Measurements from ENCODE around the gene HOXD11.

The HOXD11 gene

DNA sequence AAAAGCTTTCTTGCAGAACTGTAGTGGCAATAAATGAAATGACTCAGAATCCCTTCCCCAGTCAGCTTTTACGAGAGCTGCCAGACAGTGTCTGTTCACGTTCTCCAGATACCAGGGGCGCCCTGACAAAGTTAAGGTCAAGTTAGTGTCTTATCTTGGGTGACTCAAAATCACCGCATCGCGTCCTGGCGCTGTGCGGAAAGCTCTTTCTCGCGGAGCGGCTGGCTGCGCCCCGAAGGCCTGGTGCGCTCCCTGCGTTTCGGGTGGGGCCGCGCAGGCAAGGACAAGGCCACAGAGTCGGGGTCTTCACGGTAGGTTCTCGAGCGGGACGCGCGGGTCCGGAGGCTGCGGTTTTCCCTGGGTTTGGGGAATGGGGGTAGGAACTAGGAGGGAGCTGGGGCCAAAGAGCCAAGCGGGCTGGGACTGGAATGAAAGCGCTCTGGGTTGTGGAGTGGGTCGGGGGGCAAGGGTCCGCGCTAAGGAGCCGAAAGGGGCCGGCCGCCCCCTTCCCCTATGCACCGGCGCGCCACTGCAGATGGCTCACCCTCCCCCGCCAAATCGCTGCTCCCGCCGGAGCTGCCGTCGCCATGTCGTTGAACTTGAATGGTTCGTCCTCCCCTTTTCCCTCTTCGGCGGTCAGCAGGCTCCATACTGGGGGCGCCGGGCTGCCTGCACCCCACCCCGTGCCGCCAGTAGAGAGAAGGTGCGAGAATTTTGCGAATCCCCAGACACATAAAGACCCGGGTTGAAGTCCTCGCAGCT is 2.6 kb upstream of the HOXD11 start:
- in situ Hi-C loops (cut with MboI; ENCODE audit: low sequenced_read_pairs): no loop called here

DNA sequence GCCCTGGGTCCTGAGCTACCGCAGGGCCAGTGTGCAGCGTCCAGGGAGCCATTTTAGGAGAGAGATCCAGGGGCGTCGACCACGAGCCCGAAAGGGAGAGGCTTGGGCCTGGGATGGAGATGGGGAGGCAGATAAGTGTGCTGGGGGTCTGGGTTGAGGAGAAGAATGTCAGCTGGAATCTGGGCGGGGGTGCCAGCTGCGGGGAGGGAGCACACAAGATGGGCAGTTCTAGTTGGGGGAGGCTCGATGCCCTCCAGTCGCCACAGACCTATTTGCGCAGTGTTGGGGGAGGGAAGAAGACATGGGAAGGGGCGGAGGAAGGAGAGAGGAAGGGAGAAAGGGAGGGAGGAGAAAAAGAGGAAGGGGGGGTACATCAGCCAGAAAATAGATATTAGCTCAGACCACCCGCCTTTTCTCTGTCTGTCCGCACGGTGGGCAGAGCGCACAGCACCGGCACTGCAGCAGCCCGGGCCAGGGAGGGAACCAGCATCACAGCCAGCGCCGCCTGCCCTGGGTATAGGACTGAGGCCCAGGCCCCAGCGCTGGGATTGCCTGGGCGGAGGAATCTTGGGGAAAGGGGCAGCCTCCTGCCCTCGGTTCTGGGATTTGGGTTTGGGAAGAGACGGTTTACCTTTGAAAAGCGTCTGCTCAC is 1.9 kb upstream of the HOXD11 start:
- in situ Hi-C loops (cut with MboI; ENCODE audit: low sequenced_read_pairs): no loop called here

DNA sequence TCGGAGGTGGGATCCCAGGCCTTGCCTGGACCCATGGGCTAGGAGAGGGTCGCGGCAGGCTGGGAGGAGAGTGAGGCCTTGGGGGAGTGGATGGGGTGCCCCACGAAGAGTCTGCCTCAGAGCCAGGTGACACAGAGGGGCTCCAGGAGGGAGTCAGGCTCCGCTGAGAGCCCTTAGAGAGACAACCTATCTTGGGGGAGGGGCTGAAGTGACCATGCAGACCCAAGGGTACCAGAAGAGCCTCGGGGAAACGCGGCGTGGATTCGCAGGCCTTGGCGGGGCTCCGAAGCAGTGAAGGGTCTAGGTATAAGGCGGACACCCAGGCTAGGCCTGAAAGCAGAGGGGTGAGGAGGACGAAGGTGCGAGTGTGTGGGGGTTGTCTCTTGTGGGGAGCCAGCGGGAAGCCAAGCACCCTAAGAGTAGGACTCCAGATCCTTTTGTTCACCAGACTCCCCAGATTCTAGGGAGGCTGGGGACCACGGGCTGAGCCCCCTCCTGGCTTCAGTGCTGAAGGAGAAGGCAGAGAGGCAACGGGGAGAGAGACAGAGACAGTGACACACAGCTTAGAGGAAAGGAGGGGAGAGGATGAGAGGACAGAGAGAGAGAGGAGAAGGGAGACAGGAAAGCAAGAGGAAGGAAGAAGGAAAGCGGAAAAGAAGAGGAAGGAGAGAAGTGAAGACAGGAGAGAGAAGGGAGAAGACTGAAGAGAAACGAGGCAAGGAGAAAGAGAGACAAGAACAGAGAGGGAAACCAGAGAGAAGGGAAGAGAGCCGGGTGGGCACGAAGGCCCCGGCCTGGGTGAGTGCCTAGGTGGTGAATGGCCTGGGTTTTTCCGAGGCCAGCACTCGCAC is 1.1 kb upstream of the HOXD11 start:
- in situ Hi-C loops (cut with MboI; ENCODE audit: low sequenced_read_pairs): no loop called here

DNA sequence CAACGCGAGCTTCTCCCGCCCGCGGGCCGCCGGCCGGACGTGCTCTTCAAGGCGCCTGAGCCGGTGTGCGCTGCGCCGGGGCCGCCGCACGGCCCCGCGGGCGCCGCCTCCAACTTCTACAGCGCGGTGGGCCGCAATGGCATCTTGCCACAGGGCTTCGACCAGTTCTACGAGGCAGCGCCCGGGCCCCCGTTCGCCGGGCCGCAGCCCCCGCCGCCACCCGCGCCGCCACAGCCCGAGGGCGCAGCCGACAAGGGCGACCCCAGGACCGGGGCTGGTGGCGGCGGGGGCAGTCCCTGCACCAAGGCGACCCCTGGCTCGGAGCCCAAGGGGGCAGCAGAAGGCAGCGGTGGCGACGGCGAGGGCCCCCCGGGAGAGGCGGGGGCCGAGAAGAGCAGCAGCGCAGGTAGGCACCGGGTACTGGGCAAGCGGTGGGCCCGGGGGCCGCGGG is 676 bp downstream of the HOXD11 start:
- in situ Hi-C loops (cut with MboI; ENCODE audit: low sequenced_read_pairs): no loop called here

DNA sequence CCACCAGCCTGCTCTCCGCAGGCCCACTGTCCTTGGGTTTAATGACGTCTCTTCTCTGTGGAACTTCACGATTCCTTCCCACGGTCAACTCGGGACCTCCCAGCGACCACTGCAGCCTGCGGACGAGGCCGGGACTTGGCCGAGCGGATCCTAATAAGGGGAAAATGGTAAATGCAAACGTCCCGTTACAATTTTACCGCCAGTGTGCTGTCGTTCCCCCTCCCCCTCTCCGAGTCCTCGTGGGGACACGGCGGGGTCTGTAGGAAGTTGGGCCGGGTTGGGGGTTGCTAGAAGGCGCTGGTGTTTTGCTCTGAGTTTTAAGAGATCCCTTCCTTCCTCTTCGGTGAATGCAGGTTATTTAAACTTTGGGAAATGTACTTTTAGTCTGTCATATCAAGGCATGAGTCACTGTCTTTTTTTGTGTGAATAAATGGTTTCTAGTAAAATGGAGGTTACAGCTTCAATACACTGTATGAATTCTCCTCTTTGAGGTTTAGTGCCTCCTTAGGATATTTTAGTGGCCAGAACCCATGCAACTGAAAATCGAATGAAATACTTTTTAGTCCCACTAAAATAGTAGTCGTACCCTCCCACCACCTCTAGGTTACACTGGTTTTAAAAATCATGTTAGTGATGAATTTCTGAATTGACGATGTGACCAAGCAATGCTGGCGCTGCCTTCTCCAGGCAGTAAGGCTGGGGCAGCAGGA is 2.3 kb downstream of the HOXD11 start:
- in situ Hi-C loops (cut with MboI; ENCODE audit: low sequenced_read_pairs): no loop called here

DNA sequence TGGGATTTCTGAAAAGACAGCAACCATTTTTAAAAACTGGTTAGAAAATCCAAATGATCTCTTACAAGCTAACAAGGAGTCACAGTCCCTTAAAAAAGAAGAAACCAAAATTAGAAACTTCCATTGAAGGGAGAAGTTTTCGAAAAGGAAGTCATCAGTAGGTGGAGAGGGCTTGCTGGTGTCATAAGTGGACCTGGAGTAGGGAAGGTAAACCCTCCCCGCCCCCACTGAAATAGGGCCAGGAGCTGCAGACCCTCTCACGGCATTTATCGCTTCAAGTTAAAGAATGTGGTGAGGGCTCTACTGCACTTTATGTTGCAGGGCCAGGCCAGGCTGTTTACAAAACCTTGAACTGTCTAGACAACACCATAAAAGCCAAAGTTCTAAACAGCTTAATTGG is 2.9 kb downstream of the HOXD11 start:
- in situ Hi-C loops (cut with MboI; ENCODE audit: low sequenced_read_pairs): no loop called here

DNA sequence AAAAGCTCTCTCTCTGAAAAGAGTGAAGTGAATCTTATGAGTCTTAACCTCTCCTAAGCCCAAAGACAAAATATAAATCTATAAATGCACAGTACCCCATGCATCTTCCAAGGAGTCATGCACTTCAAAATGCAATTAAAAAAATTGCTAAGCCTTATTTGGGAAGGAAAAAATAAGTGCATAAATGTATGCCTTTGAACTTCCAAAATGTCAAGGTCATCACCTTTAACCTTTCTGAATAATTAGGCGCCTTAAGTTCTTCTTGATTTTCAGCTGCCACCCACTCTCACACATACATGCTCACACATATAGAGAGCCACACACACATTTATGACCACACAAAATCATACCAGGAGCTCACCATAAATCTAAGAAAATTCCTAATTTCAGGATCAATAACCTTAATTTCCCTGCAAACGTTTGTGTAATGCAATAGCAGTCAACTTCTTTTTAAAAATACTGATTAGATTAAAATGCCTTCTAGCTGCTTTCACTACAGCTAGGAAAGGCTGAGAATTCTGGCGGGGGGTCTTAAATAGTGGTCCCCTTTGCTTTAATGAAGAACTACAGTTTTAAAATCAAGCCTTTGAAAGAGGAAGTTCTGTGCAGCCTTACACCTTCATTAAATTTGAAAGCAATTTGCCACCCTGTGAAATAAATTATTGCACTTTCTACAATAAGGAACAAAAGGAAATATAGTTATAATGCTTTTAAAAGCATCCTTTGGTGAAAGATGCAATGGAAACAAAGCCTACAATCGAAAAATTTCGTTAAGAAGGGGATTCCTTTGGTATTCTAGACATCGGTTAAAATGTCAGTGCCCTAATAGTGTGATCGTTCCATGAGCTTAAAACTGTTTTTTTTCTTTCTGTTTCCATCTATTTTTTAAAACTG is 3.6 kb downstream of the HOXD11 start:
- in situ Hi-C loops (cut with MboI; ENCODE audit: low sequenced_read_pairs): no loop called here

DNA sequence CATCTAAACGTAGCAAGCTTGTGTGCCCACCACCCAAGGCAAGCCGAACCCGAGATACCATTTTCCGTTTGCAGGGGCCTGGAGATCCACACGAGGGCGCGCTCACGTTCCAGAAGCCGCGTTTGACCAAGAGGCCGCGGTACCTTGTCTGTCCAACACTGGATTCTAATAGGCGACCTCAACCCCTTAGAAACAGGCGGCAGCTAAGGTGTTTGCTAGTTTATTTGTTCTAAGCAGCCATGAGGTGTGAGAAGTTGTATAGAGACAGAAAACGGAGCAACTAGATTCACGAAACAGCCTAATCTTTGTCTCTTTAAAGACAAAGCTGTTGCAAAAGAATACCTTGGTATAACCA is 4.2 kb downstream of the HOXD11 start:
- in situ Hi-C loops (cut with MboI; ENCODE audit: low sequenced_read_pairs): no loop called here

DNA sequence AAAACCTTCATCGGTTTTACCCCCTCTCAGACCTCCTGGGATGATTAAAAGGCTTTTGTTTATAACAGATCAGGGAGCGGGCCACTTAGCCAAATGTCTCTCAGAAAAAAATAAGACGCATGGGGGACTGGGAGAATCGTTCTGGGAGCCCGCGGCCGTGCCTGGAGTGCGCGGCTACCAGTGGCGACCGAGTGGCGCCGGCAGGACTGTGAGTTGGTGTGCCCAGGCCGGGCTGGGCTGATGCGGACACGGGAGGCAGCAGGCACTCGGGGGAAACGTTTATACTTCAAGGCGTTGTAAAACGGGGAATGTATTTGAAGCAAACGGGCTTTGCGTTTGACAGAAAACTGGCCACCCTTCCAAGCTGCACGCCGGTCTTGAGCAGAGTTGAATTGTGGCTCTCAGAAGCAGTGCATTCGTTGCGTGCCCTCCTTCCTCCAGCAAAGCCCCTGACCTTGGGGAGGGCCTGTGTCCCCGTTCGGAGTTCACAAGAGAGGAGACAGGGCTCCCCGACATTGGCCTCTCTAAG is 4.8 kb downstream of the HOXD11 start:
- in situ Hi-C loops (cut with MboI; ENCODE audit: low sequenced_read_pairs): no loop called here

DNA sequence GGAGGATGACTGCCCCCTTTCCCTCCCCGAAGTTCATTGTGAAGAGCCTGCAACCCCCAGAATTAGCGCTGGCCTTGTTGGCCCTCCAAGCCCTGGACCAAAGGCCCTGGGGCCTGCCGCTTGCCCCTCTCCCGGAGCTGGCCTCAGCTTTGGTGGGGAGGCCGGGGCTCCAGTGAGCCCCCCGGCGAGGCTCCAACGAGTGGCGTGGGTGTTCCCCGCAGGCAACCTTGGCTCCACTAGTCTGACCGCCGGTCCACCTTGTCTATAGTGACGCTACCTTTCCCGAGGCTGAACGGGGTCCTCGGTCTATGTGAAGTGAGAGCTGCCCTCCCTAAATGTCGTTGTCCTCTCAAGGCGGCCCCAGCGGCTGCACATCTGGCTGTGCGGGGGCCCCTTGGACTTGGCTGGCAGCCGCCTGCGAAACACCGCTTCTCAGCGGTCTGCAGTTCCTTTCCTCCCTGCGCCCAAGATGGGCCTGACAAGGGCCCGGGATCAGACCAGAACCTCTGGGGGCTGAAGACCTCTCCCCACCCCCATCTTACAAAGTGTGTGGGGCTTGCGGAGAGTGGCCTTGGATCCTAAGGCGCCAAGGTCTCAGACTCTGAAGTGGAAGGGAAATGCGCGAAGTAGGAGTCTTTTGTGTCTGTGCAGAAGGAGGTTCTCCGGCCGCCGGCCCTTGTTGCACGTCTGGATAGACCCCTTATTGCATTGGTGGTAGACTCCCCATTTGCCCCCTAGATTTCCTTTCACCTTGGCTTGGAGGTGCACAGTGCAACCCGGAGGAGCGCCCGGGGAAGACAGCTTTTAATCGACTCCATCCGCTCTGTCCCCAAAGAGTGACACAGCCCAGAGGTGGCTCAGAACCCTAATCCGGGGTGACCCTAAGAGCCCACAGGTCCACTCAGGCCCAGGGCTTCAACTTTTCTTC is 5.6 kb downstream of the HOXD11 start:
- in situ Hi-C loops (cut with MboI; ENCODE audit: low sequenced_read_pairs): no loop called here

DNA sequence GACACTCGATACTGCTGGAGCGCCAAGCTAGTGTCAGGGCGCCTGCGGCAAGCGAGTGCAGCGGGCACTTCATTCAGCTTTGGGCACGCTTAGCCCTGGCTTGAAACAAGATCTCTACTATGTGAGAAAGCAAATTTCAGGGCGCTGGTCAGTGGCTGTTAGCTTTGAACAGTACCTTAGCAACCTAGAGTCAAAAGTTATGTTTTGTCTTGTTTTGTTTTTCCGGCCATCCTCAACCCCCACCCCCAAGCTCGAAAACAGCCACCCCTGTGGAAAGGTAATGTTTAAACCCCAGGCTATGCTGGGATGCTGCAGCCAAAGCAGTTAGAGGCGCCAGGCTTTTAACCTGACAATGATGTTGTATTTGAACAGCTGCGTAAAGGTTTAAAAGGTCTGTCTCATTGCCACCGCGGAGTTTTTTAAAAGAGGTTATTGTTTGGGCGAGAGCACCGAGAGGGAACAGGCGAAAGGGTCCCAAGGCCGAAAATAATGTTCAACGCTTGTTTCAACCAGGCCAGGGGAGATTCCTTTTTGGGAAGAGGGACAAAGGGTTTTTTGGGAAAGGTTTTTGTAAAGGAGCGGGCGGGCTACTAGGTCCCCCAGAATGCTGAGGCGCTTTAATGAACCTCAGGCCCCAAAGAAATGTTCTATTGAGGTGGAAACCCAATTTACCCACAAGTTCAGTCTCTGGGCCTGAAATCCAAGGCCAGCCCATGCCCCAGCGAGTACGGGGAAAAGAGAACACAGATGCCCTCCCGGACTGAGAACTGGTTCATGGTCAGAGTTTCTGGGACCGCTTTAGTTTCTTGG is 7.2 kb downstream of the HOXD11 start:
- in situ Hi-C loops (cut with MboI; ENCODE audit: low sequenced_read_pairs): no loop called here

DNA sequence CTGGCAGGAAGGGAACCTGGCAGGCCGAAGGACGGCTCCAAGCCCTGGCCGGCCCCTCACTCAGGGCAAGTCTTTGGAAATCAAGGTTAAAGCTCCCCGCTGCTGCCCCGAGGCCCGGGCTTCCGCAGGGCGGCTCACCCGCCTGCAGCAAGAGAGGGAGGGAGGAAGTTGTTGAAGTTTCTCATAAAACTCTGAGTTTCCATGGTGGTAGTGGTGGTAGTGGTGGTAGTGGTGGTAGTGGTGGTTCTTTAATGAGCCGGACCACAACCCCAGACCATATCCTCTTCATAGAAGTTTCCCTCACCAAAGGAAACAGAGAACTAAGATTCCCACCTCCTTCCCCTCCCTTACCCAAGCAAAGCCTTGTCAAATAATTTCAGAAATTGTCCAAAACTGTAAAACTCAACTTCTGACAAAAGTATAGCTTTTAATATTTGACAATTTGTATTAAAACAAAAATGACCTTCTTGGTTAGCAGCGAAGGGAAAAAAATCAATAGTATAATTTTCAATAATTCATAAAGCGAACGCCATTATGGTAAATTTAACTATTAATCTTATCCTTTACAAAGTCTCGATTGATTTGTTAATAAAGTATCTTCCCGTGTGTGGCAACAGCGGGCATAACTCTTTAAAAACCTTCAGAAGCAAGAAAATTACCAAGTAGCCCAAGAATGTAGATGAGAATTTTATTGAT is 8.0 kb downstream of the HOXD11 start:
- in situ Hi-C loops (cut with MboI; ENCODE audit: low sequenced_read_pairs): no loop called here

DNA sequence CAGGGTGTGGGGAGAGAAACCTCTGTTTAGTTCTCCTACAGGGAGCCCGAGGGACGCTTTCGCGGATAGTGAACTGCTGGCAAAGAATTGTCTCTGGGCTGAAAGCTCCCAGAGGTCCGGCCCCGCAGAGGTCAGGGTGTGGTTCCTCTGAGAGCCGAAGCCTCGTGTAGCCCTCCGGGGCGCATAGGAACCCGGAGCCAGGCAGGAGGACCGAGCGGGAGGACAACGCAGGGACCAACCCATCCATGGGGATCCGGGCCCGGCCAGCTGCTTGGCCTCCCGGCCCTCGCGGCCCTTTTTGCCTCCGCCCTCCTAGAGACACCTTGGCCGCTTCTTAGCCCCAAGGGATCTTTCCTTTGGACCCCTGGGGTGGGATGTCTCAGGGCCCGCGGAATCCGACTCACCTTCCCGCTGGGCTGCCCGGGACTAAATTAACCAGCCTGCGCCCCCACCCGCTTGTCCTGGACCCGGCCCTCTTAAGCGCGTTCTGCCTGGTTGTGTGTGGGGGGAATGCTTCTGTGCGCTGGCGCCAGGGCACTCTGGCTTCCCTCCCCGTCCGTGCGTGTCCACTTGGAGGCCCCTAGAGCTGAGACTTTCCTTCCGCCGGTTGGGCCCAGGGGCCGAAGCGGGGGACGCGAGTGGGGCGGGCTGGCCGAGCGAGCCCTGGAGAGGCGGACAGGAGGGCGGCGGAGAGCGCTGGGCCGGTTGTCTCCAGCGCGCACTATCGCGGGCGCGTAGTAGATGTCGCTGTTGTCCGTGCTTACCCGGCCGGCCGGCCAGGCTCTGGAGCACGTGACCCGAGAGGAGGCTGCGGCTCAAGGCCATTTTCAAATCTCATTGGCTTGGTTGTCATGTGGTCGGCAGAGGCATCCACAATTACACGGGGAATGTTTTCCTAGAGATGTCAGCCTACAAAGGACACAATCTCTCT is 9.1 kb downstream of the HOXD11 start, which contains the start of gene HOXD10:
TSS of gene HOXD10 (plus strand) at position 896 of the 931 bp plus-strand sequence. CDS start 56 bp downstream, outside the sequence.
- in situ Hi-C loops (cut with MboI; ENCODE audit: low sequenced_read_pairs): no loop called here

DNA sequence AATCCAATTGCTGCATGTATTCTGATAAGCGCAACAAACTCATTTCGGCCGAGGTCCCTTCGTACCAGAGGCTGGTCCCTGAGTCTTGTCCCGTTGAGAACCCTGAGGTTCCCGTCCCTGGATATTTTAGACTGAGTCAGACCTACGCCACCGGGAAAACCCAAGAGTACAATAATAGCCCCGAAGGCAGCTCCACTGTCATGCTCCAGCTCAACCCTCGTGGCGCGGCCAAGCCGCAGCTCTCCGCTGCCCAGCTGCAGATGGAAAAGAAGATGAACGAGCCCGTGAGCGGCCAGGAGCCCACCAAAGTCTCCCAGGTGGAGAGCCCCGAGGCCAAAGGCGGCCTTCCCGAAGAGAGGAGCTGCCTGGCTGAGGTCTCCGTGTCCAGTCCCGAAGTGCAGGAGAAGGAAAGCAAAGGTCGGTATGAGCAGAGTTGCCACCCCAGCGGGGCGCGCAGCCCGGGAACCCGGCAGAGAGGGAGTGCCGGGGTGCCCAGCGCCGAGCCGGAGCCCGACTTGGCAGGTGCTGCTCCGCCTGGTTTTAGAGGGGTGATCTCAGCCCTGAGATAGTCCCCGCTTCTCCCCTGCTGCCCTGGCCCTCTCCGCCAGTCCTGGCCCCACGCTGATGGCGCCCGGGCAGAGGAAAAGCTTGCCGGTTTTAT is 10.2 kb downstream of the HOXD11 start:
- in situ Hi-C loops (cut with MboI; ENCODE audit: low sequenced_read_pairs): no loop called here

DNA sequence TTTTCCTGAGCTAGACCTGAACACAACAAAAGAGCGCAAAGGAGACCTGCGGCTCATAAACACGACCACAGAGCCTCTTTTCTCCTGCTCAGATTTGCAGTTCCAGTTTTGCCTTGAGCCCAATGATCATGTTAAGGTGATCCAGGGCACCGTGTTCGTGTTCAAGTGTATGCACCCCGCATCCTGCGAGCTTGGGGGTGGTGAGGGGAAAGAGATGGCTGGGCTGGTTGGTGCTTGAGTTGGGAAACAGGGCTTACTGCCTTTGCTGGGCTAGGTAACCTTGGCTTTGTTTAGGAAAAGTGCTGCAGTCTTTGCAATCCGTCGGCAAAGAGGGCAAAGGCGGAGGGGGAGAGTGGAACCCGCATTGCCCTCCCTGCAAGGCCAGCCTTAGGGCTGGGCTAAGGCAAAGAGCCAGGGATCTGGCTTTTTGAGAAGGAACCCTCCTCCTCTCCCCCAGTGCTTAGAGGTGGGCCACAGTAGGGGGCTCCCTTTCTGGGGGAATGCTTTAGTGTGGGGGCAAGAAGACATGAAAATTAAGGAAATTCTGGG is 10.8 kb downstream of the HOXD11 start:
- in situ Hi-C loops (cut with MboI; ENCODE audit: low sequenced_read_pairs): no loop called here

All from HL-60/S4 (cell line).